Upper lobe of right lung (tissue), 1 donor: ENCODE data around the gene DPH2. TPM values are rescaled to one million over a fixed set of nuclear protein-coding genes. Genes with fewer than 3 reads are reported as not detected.

Experiments
- ATAC-seq: fragments of 200-7000 bp; cut with Tn5 transposase; one replicate; pipeline ENCODE4 v1.9.1; 2020; ENCODE audit warnings: mild to moderate bottlenecking, moderate library complexity
- DNase-seq: peaks from one replicate; pipeline ENCODE4 v3.0.0-alpha.2; 2020
- H3K27ac ChIP-seq: fragments of 200-600 bp; one replicate; pipeline ENCODE4 v1.8.0; 2022
- H3K27me3 ChIP-seq: fragments of 200-600 bp; one replicate; pipeline ENCODE4 v1.8.0; 2022; ENCODE audit warnings: mild to moderate bottlenecking
- H3K36me3 ChIP-seq: fragments of 200-600 bp; one replicate; pipeline ENCODE4 v1.8.0; 2022
- H3K4me1 ChIP-seq: fragments of 200-600 bp; one replicate; pipeline ENCODE4 v1.8.0; 2022
- H3K4me3 ChIP-seq: fragments of 200-600 bp; one replicate; pipeline ENCODE4 v1.8.0; 2022; ENCODE audit warnings: mild to moderate bottlenecking
- H3K9me3 ChIP-seq: fragments of 200-600 bp; one replicate; pipeline ENCODE4 v1.8.0; 2022
- intact Hi-C: fragments of 100-400 bp; cut with DNase I; formaldehyde crosslinking; loops from one replicate; pipeline ENCODE4 v1.11.0; 2022
- total RNA-seq: library from RNA; stranded (reverse); fragmentation: NEBNext Ultra II Directional; extraction: Animal tissue kit (Norgen Biotek cat#: 25700); gene quantifications from one replicate; pipeline ENCODE4 v1.2.1, GENCODE V29; 2021
- TF ChIP-seq, protein P1 (sequence below): fragments of 200-600 bp; IDR thresholded peaks from one replicate; pipeline ENCODE4 v1.8.0; 2022; ENCODE audit warnings: antibody characterized with exemption
- donor health status: DM: no; HTN: yes; CAD: no; lungs with severe emphysema.

Gene DPH2
- total RNA-seq, 1 donor from 2014 or later = 18.8 TPM

DNA sequence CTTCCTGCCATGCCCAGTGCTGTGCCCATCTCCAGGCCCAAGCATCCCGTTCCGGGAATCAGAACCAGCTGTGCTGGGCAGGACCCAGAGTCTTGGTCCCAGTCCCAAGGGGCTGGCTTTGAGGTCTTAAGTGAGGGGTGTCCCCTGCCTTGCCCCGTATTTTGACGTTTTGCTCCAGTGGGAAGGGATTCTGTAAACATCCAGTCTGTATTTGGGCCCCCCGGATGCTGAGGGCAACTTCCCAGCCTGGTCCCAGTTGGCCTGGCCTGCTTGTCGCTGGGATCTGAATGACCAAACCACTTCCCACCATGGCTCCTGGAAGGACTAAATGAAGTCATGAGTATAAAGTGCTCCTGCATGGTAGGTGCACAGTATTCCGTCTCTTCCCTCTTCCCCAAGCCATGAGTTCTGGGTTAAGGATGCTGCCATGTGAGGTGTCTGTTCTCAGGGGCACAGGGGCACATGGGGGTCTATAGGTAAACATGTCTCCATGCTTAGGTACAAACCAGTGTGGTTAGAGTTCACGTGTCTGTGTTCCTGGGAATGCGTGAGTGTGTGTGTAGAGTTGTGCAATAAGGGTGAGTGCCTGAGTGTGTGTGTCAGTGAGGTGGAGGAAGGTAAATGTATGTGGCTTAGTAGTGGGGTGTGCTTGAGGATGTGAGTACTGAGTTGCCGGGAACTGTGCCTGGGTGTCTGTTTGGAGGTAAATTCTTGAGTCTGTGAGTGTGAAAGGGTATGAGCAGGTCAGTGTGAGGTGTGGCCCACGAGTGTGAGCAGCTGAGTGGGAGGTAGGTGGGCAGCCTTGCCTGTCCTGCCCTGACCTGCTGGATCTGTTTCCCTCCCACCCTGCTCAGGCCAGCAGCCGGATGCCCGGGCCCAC, 10.7 kb downstream of the DPH2 start:
- no peaks in the 10 kb centered on the region for H3K27me3 ChIP-seq
- peak overlapping the region; percentile 73 for H3K4me3 ChIP-seq
- H3K4me1 ChIP-seq = peaks cover 30% of the 10 kb centered on the region
- TF ChIP-seq, protein P1, sequence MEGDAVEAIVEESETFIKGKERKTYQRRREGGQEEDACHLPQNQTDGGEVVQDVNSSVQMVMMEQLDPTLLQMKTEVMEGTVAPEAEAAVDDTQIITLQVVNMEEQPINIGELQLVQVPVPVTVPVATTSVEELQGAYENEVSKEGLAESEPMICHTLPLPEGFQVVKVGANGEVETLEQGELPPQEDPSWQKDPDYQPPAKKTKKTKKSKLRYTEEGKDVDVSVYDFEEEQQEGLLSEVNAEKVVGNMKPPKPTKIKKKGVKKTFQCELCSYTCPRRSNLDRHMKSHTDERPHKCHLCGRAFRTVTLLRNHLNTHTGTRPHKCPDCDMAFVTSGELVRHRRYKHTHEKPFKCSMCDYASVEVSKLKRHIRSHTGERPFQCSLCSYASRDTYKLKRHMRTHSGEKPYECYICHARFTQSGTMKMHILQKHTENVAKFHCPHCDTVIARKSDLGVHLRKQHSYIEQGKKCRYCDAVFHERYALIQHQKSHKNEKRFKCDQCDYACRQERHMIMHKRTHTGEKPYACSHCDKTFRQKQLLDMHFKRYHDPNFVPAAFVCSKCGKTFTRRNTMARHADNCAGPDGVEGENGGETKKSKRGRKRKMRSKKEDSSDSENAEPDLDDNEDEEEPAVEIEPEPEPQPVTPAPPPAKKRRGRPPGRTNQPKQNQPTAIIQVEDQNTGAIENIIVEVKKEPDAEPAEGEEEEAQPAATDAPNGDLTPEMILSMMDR = no peak
- DNase-seq = no peak
- H3K27ac ChIP-seq = no peak overlapping the region
- no peak for ATAC-seq
- peaks cover 23% of the 10 kb centered on the region for H3K36me3 ChIP-seq
- no peaks in the 10 kb centered on the region for H3K9me3 ChIP-seq
- intact Hi-C loops = no loop called here

DNA sequence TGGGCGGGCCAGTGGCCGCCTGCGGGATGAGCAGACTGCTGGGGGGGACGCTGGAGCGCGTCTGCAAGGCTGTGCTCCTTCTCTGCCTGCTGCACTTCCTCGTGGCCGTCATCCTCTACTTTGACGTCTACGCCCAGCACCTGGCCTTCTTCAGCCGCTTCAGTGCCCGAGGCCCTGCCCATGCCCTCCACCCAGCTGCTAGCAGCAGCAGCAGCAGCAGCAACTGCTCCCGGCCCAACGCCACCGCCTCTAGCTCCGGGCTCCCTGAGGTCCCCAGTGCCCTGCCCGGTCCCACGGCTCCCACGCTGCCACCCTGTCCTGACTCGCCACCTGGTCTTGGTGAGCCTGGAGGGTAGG, 11.3 kb downstream of the DPH2 start:
- Histone ChIP-seq H3K27ac (no peak overlapping the region), H3K9me3 (no peaks in the 10 kb centered on the region), H3K36me3 (peaks cover 23% of the 10 kb centered on the region), H3K27me3 (no peaks in the 10 kb centered on the region), H3K4me3 (no peak overlapping the region), H3K4me1 (peaks cover 24% of the 10 kb centered on the region)
- TF ChIP-seq, protein P1 = no peak
- no peak for ATAC-seq
- peak; percentile 64 for DNase-seq
- intact Hi-C loops = no loop called here

DNA sequence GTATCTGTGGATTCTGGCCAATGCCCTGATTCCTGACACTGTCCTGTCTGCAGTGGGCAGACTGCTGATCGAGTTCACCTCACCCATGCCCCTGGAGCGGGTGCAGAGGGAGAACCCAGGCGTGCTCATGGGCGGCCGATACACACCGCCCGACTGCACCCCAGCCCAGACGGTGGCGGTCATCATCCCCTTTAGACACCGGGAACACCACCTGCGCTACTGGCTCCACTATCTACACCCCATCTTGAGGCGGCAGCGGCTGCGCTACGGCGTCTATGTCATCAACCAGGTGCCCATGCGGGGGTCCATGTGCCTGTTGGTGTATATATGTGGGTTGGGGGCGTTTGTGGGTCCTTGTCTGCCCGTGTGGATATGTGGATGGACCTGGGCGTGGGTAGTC, 11.8 kb downstream of the DPH2 start:
- no peak overlapping the region for H3K27ac ChIP-seq
- intact Hi-C loops = no loop called here
- peaks cover 17% of the 10 kb centered on the region for H3K36me3 ChIP-seq
- H3K27me3 ChIP-seq = no peaks in the 10 kb centered on the region
- H3K4me1 ChIP-seq = peaks cover 19% of the 10 kb centered on the region
- H3K9me3 ChIP-seq = no peaks in the 10 kb centered on the region
- no peak overlapping the region for H3K4me3 ChIP-seq
- ATAC-seq (no peak), DNase-seq (no peak)
- TF ChIP-seq, protein P1 = no peak

DNA sequence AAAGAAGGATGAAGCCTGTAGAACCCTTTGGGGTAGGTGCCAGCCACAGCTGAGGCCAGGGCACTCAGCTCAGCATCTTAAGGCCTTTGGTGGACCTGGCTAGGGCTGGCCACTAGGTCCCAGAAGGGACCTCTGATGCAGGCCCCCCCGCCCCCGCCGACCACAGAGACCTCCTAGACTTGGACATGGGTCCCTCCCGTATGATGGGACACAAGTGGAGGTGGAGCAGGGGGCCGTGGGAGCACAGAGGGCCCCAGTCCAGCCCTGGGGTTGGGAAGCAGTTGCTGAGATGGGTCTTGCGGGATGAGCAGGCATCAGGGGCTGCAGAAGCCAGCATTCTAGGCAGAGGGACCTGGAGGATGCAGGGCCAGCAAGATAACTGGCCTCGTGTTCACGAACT, 12.4 kb downstream of the DPH2 start:
- TF ChIP-seq, protein P1 = no peak
- no peak overlapping the region for H3K4me3 ChIP-seq
- H3K9me3 ChIP-seq = no peaks in the 10 kb centered on the region
- peaks cover 13% of the 10 kb centered on the region for H3K4me1 ChIP-seq
- no peak overlapping the region for H3K27ac ChIP-seq
- peaks cover 11% of the 10 kb centered on the region for H3K36me3 ChIP-seq
- no peaks in the 10 kb centered on the region for H3K27me3 ChIP-seq
- intact Hi-C loops = no loop called here
- ATAC-seq (no peak), DNase-seq (peak; percentile 59)

DNA sequence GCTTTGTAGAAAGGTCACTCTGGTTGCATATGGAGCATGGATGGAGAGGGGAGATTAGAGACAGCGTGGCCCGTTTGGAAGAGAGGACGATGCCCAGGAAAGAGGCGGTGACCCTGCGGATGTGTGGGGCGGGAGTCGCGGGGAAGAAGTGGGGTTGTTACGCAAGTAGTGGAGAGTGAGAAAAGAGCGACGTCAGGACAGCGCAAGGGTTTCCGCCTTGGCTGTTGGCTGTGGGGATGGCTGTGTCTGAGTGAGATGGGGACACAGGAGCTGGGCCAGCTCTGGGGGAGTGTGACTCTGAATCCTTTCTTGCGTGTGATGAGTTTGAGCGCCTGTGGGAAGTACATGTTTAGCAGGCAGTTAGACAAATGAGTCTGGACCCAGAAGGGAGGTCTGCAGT, 13.0 kb downstream of the DPH2 start:
- intact Hi-C loops = no loop called here
- DNase-seq = peak; percentile 62
- peaks cover 6% of the 10 kb centered on the region for H3K36me3 ChIP-seq
- no peak for ATAC-seq
- H3K27ac ChIP-seq = no peak overlapping the region
- no peak overlapping the region for H3K4me3 ChIP-seq
- TF ChIP-seq, protein P1 = no peak
- H3K4me1 ChIP-seq = peaks cover 9% of the 10 kb centered on the region
- no peaks in the 10 kb centered on the region for H3K9me3 ChIP-seq
- no peaks in the 10 kb centered on the region for H3K27me3 ChIP-seq
